ENCODE results near the gene HECTD4.

DNA sequence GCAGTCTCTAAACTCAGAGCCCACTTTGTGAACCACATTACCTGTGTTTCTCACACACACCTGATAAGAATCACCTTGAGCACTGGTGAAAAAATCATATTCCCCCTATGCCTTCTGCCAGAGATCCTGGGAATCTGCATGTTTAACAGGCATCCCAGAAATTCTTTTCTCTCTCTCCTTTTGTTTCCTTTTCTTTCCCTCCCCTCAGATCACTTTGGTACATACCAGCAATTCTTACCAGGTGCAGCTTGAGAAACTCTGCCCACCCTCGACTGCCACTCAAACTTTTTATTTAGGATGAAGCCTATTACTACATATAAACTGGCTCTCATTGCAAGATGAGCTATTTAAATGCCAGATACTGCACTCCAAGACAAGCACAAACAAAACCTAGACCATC is 36.0 kb downstream of the HECTD4 start:
- TF ChIP-seq, protein P1, sequence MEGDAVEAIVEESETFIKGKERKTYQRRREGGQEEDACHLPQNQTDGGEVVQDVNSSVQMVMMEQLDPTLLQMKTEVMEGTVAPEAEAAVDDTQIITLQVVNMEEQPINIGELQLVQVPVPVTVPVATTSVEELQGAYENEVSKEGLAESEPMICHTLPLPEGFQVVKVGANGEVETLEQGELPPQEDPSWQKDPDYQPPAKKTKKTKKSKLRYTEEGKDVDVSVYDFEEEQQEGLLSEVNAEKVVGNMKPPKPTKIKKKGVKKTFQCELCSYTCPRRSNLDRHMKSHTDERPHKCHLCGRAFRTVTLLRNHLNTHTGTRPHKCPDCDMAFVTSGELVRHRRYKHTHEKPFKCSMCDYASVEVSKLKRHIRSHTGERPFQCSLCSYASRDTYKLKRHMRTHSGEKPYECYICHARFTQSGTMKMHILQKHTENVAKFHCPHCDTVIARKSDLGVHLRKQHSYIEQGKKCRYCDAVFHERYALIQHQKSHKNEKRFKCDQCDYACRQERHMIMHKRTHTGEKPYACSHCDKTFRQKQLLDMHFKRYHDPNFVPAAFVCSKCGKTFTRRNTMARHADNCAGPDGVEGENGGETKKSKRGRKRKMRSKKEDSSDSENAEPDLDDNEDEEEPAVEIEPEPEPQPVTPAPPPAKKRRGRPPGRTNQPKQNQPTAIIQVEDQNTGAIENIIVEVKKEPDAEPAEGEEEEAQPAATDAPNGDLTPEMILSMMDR (conservative IDR thresholded peaks at IDR 0.05; ENCODE audit: low read length): no peak
- TF ChIP-seq EZH2phosphoT487 (IDR thresholded peaks at IDR 0.05; ENCODE audit: borderline replicate concordance): no peak

Measured in Loucy (cell line).